Glomerular endothelial cell (primary cell): ENCODE results near the gene EMILIN3. TPM values are rescaled to one million over a fixed set of nuclear protein-coding genes. Genes with fewer than 3 reads are reported as not detected.

Experiments
- DNase-seq: peaks from one replicate; pipeline ENCODE4 v3.0.0-alpha.2; 2011; ENCODE audit warnings: low read depth, low spot score; ENCODE audit errors: extremely low read depth
- total RNA-seq: library from RNA; depleted of rRNA; stranded (reverse); fragments of >200 nt; gene quantifications from 2 replicates; pipeline ENCODE4 v1.2.3, GENCODE V29; 2015

The EMILIN3 gene
- total RNA-seq, result 0.15 and 0.53 TPM in 2 replicates

DNA sequence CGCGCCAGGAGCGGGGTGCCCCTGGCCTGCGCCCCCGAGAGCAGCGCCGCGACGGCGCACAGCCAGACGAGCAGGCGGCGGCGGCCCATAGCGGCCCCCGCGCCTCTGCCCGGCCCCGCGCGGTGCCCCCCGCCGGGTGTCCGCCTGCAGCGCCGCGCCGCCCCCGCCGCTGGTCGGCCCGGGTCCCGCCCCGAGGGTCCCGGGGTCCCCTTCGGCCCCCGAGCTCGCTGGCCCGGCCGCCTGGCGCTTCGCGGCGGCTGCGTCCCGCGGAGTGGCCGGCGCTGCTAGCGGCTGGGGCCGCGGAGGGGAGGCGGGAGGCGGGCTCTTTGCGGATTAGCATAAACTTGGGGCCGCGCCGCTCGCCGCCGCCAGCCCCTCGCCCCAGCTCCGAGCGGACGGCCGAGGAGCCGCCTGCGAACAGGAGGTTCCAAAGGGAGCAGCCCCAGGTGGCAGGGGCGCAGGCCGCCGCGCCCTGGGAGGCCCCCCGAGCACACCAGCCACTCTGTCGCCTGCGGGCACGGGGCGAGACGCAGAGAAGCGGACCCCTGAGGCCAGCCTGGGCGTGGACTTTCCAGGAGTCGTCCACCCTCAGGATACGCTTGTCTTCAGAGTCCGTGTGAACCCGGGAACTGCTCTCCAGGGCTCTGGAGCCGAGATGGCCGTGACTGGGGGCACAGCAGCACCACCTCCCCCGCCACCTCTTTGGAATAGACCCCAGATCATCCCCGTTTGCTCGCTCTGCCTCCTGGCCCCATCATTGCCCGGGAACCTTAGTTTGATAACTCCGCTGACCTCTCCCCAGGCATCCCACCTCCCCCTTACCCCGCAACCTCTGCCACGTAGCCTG is at the start of gene EMILIN3:
EMILIN3 (minus strand) TSS at position 273 of the 847 bp plus-strand sequence; CDS start at position 89, 184 bp downstream.
- no peak for DNase-seq

DNA sequence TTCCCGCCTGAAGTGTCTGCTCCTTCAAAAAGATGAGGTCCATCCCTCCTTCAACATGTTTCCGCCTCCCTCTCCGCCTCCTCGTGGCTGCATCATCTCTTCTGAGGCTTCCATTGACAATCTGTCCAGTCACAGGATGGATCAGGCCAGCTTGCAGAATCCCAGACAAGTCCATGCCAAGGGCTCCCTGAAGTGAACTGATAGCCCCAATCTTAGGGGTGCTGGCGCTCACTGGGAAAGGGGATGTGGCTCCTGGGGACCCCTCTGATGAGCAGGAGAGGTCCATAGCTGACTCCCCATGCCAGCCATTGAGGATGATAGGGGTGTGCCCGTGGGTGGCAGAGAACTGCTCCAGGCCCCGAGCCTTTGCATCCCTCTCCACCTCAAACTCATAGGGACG is 48.6 kb upstream of the EMILIN3 start:
- no peak for DNase-seq

GRCh38 chr20:41413169-41413568 is 46.6 kb upstream of the EMILIN3 start:
- DNase-seq, result no peak

DNA sequence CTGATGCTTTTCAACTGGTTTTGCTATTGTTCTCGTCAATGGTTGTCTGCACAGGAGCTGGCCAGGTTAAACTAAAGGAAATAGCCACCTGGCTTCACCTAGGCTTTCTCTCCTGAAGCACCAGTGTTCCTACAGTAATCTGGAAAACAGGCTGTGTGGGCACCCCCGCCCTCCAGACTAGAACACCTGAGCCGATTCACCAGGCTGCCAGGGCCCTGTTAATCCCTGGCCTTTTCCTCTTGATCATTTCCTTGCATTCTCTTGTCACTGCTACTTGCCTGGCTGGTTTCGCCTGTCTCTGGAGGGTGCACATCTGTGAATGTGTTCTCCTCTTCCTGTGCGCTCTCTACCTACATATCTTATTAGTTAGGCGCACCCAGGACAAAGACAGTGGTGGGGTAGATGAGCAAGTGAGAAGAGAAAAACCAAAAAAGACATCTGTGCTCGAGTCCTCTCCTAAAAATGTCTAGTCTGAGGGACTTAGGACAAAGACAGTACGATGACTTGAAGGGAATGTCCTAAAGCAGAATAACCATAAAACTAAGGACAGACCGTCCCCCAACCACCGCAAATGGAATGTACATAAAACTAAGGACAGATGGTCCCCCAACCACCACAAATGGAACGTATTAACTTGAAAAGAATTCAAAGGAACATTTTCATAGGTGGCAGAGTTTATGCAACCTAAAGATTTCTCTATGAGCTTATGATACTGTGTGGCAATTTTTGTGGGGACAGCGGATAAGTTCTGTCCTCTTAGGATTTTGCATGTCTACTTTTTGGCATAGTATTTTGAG is 45.9 kb upstream of the EMILIN3 start:
- DNase-seq, result no peak

DNA sequence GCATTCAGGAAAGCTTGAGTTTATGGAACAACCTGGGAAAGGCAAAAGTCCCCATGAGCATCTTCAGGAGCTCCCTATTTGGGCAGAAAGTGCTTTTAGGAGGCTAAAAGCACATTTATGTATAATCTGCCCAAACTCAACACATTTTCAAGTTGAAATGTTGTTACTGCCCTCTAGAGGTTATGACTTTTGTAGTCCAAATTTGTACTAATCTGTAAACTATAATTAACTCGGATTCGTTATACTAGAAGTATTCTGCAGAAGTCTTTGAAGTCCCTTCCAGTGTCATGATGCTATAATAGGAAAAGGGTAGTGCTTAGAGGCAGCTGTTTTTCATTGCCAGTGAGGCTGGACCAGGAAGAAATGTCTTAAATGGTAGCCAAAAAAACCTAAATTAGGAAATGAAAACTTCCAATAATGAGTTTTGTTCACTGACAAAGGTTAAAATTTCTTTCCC is 44.8 kb upstream of the EMILIN3 start:
- DNase-seq, result peak; percentile 5

- DNase-seq, result no peak
These were observed 42.4 kb upstream of the EMILIN3 start for GRCh38 chr20:41408986-41409385.

GRCh38 chr20:41408156-41408794 is 41.7 kb upstream of the EMILIN3 start:
- DNase-seq, result no peak

GRCh38 chr20:41407607-41408006 is 41.0 kb upstream of the EMILIN3 start:
- DNase-seq, result no peak

- DNase-seq, result no peak
These were observed 40.4 kb upstream of the EMILIN3 start for GRCh38 chr20:41406896-41407444.

- no peak for DNase-seq
These were observed 39.7 kb upstream of the EMILIN3 start for GRCh38 chr20:41406353-41406752.

- no peak for DNase-seq
These were observed 38.8 kb upstream of the EMILIN3 start for GRCh38 chr20:41405436-41405835.

DNA sequence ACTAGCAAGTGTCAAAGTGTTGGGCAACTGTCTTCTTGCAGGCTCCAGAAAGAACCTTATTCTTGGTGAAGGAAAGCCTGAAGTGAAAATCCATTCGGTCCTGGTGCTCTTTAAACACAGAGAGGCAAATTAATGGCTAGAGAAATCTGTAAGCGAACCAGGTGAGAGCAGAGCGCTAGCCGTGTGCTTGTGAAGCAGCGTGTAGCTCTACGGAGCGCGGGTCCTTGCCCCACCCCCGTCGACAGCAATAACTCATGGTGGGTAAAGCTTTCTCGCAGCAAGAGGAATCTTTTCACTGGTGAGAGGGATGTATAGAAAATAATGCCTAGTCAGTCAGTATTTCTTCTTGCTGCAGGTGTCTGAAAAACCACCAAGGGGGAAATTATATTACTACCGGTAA is 37.0 kb upstream of the EMILIN3 start:
- no peak for DNase-seq

- DNase-seq, result no peak
These were observed 31.8 kb upstream of the EMILIN3 start for GRCh38 chr20:41398408-41398807.

DNA sequence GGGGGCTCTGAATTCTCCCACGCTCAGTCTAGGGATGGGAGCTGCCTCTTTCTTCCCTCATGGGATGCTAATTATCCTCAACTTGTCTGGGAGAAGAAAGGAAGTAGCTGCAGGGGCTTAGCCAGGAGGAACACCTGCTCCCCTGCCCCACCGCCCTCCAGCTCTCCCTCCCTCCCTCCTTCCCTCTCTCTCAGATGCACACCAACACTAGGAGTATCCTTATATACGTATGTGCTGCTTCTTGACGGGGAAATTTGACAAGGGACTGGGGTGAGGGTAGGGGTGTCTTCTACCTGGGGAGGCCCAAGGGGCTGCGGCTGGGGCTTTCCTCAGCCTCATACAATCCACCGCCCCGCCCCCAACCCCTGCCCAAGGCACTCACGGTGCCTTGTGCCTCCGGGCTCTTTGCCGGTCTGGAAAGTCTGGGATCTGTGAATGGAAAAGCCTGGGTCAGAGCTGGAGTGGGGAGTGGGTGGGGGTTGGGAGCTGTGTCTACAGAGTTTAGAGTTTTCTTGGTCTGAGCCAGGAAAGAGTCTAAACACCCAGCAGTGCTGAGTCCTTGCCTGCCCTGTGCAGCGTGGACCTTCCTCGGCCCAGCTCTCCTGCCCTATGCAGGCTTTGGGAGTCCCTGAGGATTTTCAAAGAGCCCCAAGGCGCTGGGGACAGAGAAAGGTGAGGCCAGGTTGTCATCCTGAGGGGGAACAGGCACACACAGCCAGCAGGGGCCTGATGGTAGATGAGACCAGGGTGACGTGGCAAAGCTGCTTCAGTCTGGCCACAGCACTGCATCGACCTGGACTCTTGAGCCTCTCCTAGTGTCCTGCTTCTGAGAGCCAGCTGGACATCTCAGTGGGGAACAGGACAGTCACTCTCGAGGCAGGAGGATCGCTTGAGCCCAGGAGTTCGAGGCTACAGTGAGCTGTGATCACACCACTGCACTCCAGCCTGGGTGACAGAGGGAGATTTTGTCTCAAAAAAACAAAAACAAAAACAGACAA is 29.3 kb upstream of the EMILIN3 start:
- DNase-seq, result no peak

DNA sequence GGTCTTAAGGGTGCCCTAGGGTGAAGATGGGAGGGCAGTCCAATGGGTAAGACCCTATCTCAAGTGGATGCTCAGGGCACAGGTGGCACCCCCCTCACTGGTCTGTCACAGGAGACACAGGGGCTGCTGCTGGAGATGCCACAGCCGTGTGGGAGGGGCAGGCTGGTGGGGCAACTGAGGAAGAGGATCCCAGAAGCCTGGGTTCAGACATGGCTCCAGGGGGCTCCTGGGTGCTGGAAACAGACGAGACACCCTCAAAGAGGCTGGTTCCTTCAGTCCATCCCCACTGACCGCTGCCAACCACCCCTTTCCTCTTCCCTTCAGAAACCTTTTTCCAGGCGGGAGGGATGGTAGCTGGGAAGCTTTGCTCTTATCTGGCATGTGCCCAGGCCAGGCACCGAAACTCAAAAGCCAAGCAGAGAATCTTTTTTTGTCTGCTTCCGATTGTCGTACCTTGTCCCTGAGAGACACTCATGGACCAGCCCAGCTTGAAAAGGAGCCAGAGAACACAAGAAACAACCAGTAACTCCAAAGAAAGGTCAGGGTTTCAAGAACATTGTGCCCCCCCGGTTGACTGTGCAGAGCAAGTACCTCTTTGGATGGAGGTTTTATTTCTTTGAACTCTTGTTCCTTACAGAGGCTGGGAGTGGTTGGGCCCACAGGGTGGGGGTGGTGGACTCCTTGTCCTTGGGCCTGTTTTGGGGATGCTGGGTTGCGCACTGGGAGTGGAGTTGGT is 28.5 kb upstream of the EMILIN3 start:
- no peak for DNase-seq

DNA sequence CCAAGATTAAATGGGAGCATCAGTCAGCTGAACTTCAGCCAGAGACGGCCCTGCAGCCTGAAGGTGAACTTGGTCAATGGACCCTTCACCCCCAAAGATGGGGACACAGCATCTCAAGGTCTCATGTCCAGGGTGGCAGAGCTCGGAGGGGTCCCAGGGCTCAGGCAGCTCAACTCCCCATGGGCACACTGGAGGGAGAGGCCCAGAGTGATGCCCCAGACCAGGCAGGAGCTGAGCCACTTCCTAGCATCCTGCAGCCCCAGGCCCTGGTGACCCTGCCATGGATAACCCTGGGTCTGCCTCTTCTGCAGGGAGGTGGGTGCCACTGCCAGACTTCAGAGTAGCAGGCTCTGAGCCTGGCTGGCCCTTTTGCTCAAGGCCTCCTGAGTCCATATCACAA is 27.5 kb upstream of the EMILIN3 start:
- no peak for DNase-seq

GRCh38 chr20:41393705-41394066 is 27.1 kb upstream of the EMILIN3 start:
- no peak for DNase-seq

- no peak for DNase-seq
These were observed 26.5 kb upstream of the EMILIN3 start for GRCh38 chr20:41392871-41393704.
